Psoas muscle (tissue), 8 donors: ENCODE data around the gene PHF19. TPM values are rescaled to one million over a fixed set of nuclear protein-coding genes. Genes with fewer than 3 reads are reported as not detected.

Experiments
- ATAC-seq, 4 donors: fragments of 200-7000 bp; cut with Tn5 transposase; one replicate each; pipeline ENCODE4 v1.9.1; 2020; ENCODE audit warnings: moderate library complexity in 3 of 4, mild to moderate bottlenecking in 2 of 4
- DNase-seq, 2 donors: peaks; one replicate each; pipeline ENCODE4 v3.0.0-alpha.2; 2020
- H3K27ac ChIP-seq: fragments of 200-600 bp; one replicate; pipeline ENCODE4 v1.8.0; 2022
- H3K27me3 ChIP-seq, 3 donors: fragments of 200-600 bp in 1 of 3; one replicate each; pipeline versions ENCODE4 v1.6.1 to v1.8.0; 2013 to 2022; ENCODE audit warnings: low read length in 2 of 3, mild to moderate bottlenecking in 2 of 3, moderate library complexity in 1 of 3; ENCODE audit not compliant: insufficient read depth in 3 of 3
- H3K36me3 ChIP-seq, 2 donors: fragments of 200-600 bp in 1 of 2; one replicate each; pipeline versions ENCODE4 v1.6.1 to v1.8.0; 2013 to 2022; ENCODE audit warnings: low read depth in 1 of 2, mild to moderate bottlenecking in 1 of 2, moderate library complexity in 1 of 2; ENCODE audit not compliant: insufficient read depth in 1 of 2
- H3K4me1 ChIP-seq: fragments of 200-600 bp; one replicate; pipeline ENCODE4 v1.8.0; 2022
- H3K4me3 ChIP-seq: fragments of 200-600 bp; one replicate; pipeline ENCODE4 v1.8.0; 2022; ENCODE audit warnings: mild to moderate bottlenecking
- H3K9me3 ChIP-seq: fragments of 200-600 bp; one replicate; pipeline ENCODE4 v1.8.0; 2022
- WGBS, 3 donors: extraction: QIAGEN DNeasy Blood & Tissue Kit; methylation state at CpG; one replicate each; pipeline versions ENCODE4 v1.1.6 to v1.1.7; 2013; 5-methylcytosine and 5-hydroxymethylcytosine counted together
- intact Hi-C, 2 donors: fragments of 100-400 bp; cut with DNase I; formaldehyde crosslinking; loops; one replicate each; pipeline versions ENCODE4 v1.11.0 to v1.14.2; 2022
- polyA plus RNA-seq, 3 donors: library from polyadenylated mRNA; stranded (reverse); fragments of 200-250 nt; gene quantifications; one replicate each; pipeline ENCODE4 v1.2.3, GENCODE V29; 2013
- total RNA-seq, 4 donors: library from RNA; stranded (reverse); fragmentation: NEBNext Ultra II Directional in 2 of 4; extraction: Animal tissue kit (Norgen Biotek cat#: 25700) in 2 of 4; gene quantifications; one replicate each; pipeline versions ENCODE4 v1.2.1 to v1.2.4, GENCODE V29; 2021 to 2023
- TF ChIP-seq, protein P1 (sequence below): fragments of 200-600 bp; IDR thresholded peaks from one replicate; pipeline ENCODE4 v1.8.0; 2022; ENCODE audit warnings: antibody characterized with exemption
- donor health status: healthy with polysubstance abuse.
- donor health status: DM: no; HTN: no; CAD: no; lungs with moderate emphysema.
- donor health status: Bipolar disorder and iron deficiency.
- donor health status: healthy.
- donor health status: DM: yes; HTN: yes; CAD: no.
- donor health status: DM: no; HTN: no; CAD: no.
- donor health status: DM: no; HTN: no; CAD: no.
- donor health status: DM: yes; HTN: yes; CAD: no.

PHF19 gene
- total and polyA plus RNA-seq, 7 donors, result 6.8 to 14.8 (median 10.1) TPM

DNA sequence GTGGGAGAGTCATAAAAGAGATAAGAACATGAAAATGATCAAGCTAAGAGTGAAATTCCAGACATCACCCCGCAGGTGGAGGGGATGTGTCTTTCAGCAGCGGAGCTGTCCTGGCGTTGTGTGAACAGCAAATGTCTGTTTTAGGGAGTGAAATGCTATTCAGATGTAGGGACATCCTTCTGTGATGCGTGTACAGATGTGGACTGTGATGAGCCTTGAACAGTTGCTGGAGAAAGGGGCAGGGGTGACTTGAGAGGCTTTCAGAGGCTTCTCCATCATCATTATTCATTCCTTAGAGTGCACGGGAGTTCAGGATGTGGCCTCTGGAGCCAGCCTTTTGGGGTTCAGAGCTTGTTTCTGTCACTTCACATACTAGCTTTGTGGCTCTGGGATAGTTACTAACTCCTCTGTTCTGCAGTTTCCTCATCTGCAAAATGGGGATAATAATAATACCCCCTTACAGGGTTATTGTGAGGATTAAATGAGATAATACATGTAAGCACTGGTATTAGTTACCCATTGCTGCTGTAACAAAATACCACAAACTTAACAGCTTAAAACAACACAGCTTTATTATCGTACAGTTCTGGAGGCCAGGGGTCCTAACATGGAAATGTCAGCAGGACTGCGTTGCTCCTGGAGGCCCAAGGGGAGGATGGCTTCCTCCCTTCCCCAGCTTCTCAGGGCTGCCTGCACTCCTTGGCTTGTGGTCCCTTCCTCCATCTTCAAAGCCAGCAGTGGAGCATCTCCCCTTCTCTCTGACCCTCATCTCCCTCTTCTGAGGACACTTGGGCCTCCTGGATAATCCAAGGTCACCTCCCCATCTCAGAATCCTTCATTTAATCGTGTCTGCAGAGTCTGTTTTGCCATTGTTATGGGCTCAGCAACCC is 40.2 kb upstream of the PHF19 start:
- no peaks in the 10 kb centered on the region for H3K36me3 ChIP-seq
- intact Hi-C loops, result no loop called here
- ATAC-seq (no peak), DNase-seq (no peak)
- no peaks in the 10 kb centered on the region for H3K27me3 ChIP-seq
- WGBS, 3 donors, result 86 to 93% (median 89%) methylated on average over 8 of the region's 8 CpGs
- no peak overlapping the region for H3K4me3 ChIP-seq
- no peaks in the 10 kb centered on the region for H3K9me3 ChIP-seq
- TF ChIP-seq, protein P1, sequence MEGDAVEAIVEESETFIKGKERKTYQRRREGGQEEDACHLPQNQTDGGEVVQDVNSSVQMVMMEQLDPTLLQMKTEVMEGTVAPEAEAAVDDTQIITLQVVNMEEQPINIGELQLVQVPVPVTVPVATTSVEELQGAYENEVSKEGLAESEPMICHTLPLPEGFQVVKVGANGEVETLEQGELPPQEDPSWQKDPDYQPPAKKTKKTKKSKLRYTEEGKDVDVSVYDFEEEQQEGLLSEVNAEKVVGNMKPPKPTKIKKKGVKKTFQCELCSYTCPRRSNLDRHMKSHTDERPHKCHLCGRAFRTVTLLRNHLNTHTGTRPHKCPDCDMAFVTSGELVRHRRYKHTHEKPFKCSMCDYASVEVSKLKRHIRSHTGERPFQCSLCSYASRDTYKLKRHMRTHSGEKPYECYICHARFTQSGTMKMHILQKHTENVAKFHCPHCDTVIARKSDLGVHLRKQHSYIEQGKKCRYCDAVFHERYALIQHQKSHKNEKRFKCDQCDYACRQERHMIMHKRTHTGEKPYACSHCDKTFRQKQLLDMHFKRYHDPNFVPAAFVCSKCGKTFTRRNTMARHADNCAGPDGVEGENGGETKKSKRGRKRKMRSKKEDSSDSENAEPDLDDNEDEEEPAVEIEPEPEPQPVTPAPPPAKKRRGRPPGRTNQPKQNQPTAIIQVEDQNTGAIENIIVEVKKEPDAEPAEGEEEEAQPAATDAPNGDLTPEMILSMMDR, result no peak
- no peak overlapping the region for H3K27ac ChIP-seq
- peaks cover 2% of the 10 kb centered on the region for H3K4me1 ChIP-seq

DNA sequence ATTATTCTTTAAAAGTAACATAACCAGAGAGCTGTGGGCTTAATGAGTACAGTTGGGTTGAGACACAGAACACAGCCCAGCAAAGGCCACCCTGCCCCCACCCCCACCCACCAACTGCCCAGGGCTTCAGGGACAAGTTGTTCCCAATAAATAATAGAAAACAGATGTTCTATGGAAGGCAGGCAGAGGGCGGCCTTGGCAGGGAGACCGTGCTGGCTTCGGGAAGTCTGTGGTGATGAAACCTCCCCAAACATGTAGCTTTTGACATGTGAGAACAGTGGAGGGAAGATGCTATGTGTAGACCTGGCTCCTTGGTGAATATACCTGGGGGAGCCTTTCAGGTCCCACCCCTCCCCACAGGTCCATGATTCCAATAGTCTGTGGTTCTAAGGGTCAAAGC is 39.6 kb upstream of the PHF19 start:
- intact Hi-C loops, result no loop called here
- peak in 3 of 4 donors; percentile 70 to 78 (median 71) for ATAC-seq
- WGBS, 3 donors, result 15 to 31% (median 24%) methylated on average over 3 of the region's 3 CpGs

DNA sequence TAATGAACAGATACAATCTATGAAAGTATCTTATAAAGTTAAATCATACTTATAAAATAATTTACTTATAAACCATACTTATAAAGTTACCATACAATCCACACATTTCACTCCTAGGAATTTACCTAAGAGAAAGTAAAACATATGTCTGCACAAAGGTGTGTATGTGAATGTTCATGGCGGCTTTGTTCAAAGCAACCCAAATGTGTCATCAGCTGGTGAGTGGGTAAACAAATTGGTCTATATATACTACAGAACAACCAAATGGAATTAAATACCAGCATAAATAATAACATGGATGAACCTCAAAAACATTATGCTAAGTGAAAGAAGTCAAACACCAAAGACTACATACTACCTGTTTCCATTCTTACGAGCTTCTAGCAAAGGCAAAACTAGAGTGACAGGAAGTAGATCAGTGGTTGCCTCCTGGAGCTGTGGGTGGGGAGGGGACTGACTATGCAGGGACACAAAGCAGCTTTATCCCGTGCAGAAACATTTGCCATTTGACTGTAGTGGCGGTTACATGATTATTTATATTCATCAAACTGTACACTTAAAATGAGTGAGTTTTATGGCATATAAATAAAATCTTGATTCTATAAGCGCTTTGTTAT is 39.0 kb upstream of the PHF19 start:
- H3K27me3 ChIP-seq, result no peaks in the 10 kb centered on the region
- no peaks in the 10 kb centered on the region for H3K9me3 ChIP-seq
- TF ChIP-seq, protein P1, result no peak
- H3K4me1 ChIP-seq, result peaks cover 2% of the 10 kb centered on the region
- DNase-seq (no peak), ATAC-seq (no peak)
- 67 to 75% (median 70%) methylated on average over 5 of the region's 5 CpGs for WGBS, 3 donors
- H3K27ac ChIP-seq, result no peak overlapping the region
- intact Hi-C loops, result no loop called here
- H3K4me3 ChIP-seq, result no peak overlapping the region
- peaks cover 0 to 7% of the 10 kb centered on the region in 2 donors for H3K36me3 ChIP-seq

More for the DNA sequence above, 39.6 kb upstream of the PHF19 start:
- DNase-seq, result peak; percentile 76 to 86
- Histone ChIP-seq H3K27ac (no peak overlapping the region), H3K4me3 (no peak overlapping the region), H3K36me3 (peaks cover 0 to under 1% of the 10 kb centered on the region in 2 donors), H3K9me3 (no peaks in the 10 kb centered on the region), H3K4me1 (peaks cover 2% of the 10 kb centered on the region), H3K27me3 (no peaks in the 10 kb centered on the region)
- TF ChIP-seq, protein P1, result no peak

DNA sequence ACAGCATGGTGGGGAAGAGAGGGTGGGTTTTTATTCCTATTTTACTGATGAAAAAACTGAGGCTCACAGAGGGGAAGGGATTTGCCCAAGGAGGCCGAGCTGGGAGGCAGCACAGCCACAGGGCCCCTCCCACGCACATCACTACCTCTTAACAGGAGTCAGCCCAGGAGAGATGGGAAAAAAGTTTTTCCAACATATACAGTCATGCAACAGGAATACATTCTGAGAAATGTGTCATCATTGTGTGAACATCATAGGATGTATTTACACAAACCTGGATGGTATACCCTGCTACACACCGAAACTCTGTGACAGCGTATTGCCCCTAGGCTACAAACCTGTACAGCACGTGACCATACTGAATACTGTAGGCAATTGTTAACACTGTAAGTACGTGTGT is 38.0 kb upstream of the PHF19 start:
- no peaks in the 10 kb centered on the region for H3K4me1 ChIP-seq
- no peak overlapping the region for H3K27ac ChIP-seq
- 94 to 96% (median 95%) methylated on average over 6 of the region's 6 CpGs for WGBS, 3 donors
- no peak overlapping the region for H3K4me3 ChIP-seq
- DNase-seq, result no peak
- intact Hi-C loops, result no loop called here
- TF ChIP-seq, protein P1, result no peak
- H3K27me3 ChIP-seq, result no peaks in the 10 kb centered on the region
- H3K9me3 ChIP-seq, result no peaks in the 10 kb centered on the region
- peaks cover 0 to 8% of the 10 kb centered on the region in 2 donors for H3K36me3 ChIP-seq
- ATAC-seq, result no peak
